Keratinocyte (primary cell): Measurements from ENCODE around the gene NCK2.

Experiments
- CTCF ChIP-seq, 3 experiments: IDR thresholded peaks in 1 of 3; conservative IDR thresholded peaks in 1 of 3; optimal IDR thresholded peaks in 1 of 3; 2 replicates in 2 of 3; 3 replicates in 1 of 3; pipeline versions ENCODE3 to v1.5.1; 2011; ENCODE audit warnings: low read length in 3 of 3, mild to moderate bottlenecking in 3 of 3, moderate library complexity in 2 of 3, control low read depth in 1 of 3, inconsistent platforms in 1 of 3; ENCODE audit not compliant: insufficient read depth in 2 of 3; ENCODE audit errors: extremely low read depth in 1 of 3
- EZH2 ChIP-seq: IDR thresholded peaks from one replicate; pipeline ENCODE4 v1.6.1; 2012; ENCODE audit warnings: inconsistent platforms, mild to moderate bottlenecking, low read length, moderate library complexity

- TF ChIP-seq CTCF (optimal IDR thresholded peaks at IDR 0.05 in 1 of 3, IDR thresholded peaks at IDR 0.05 in 1 of 3, conservative IDR thresholded peaks at IDR 0.05 in 1 of 3; ENCODE audit: extremely low read depth in 1 of 3, insufficient read depth in 2 of 3, low read length in 3 of 3) (no peak), EZH2 (no peak)
Measured at GRCh38 chr2:105777506-105778055, 32.9 kb downstream of the NCK2 start.
